ENCODE measurements around the gene PRKG1. TPM values are rescaled to one million over a fixed set of nuclear protein-coding genes. Genes with fewer than 3 reads are reported as not detected.

The PRKG1 gene
- total and polyA plus RNA-seq, 2 donors from 2014 or later = 3.6 to 14.8 TPM

DNA sequence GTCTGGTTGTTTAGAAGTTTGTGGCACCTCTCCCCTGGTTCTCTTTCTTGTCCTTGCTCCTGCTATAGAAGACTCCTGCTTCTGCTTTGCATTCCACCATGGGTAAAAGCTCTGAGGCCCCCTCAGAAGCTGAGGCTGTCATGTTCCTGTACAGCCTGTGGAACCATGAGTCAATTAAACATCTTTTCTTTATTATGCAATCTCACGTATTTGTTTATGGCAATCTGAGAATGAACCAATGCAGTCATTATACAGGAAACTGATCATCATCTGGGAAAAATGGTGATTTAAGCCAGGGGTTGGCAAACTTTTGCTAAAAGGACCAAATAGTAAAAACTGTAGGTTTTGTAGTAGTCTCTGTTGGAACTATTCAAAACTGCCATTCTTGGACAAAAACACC, 449.8 kb downstream of the PRKG1 start:
- Histone ChIP-seq H3K27ac (ENCODE audit: low read depth in 2 of 2, low read length in 2 of 2) (no peak overlapping the region), H3K4me1 (ENCODE audit: control insufficient read depth in 2 of 3, insufficient read depth in 2 of 3, low read depth in 1 of 3, low read length in 3 of 3) (no peaks in the 10 kb centered on the region), H3K9me3 (ENCODE audit: control insufficient read depth in 2 of 3, insufficient read depth in 1 of 3, low read length in 3 of 3) (no peaks in the 10 kb centered on the region), H3K36me3 (ENCODE audit: control insufficient read depth in 2 of 3, insufficient read depth in 3 of 3, low read length in 3 of 3) (no peaks in the 10 kb centered on the region), H3K27me3 (ENCODE audit: control insufficient read depth, insufficient read depth, low read length) (no peaks in the 10 kb centered on the region), H3K4me3 (ENCODE audit: low read length in 3 of 3) (no peak overlapping the region), H3K9ac (ENCODE audit: low read length in 3 of 3) (no peak overlapping the region)
- no peak for TF ChIP-seq CTCF (IDR thresholded peaks at IDR 0.05; ENCODE audit: borderline replicate concordance, extremely low read depth, insufficient read depth)
- intact Hi-C loops (cut with DNase I) = no loop called here
- FAIRE-seq = no peak
- DNase-seq = no peak

- Histone ChIP-seq H3K9me3 (ENCODE audit: control insufficient read depth in 2 of 3, insufficient read depth in 1 of 3, low read length in 3 of 3) (no peaks in the 10 kb centered on the region), H3K4me3 (ENCODE audit: low read length in 3 of 3) (peak overlapping the region in 1 of 3 donors; percentile 9), H3K27me3 (ENCODE audit: control insufficient read depth, insufficient read depth, low read length) (no peaks in the 10 kb centered on the region), H3K9ac (ENCODE audit: low read length in 3 of 3) (no peak overlapping the region), H3K27ac (ENCODE audit: low read depth in 2 of 2, low read length in 2 of 2) (no peak overlapping the region), H3K36me3 (ENCODE audit: control insufficient read depth in 2 of 3, insufficient read depth in 3 of 3, low read length in 3 of 3) (no peaks in the 10 kb centered on the region), H3K4me1 (ENCODE audit: control insufficient read depth in 2 of 3, insufficient read depth in 2 of 3, low read depth in 1 of 3, low read length in 3 of 3) (no peaks in the 10 kb centered on the region)
- FAIRE-seq (no peak), DNase-seq (peak in 2 of 5 donors; percentile 33 to 48)
- TF ChIP-seq CTCF (IDR thresholded peaks at IDR 0.05; ENCODE audit: borderline replicate concordance, extremely low read depth, insufficient read depth) = no peak
- intact Hi-C loops (cut with DNase I) = no loop called here
Observed at GRCh38 chr10:51527522-51528219, 453.4 kb downstream of the PRKG1 start.

- DNase-seq (peak in 1 of 5 donors; percentile 8), FAIRE-seq (no peak)
- intact Hi-C loops (cut with DNase I) = no loop called here
- Histone ChIP-seq H3K27ac (ENCODE audit: low read depth in 2 of 2, low read length in 2 of 2) (no peak overlapping the region), H3K4me3 (ENCODE audit: low read length in 3 of 3) (no peak overlapping the region), H3K36me3 (ENCODE audit: control insufficient read depth in 2 of 3, insufficient read depth in 3 of 3, low read length in 3 of 3) (no peaks in the 10 kb centered on the region), H3K4me1 (ENCODE audit: control insufficient read depth in 2 of 3, insufficient read depth in 2 of 3, low read depth in 1 of 3, low read length in 3 of 3) (no peaks in the 10 kb centered on the region), H3K9me3 (ENCODE audit: control insufficient read depth in 2 of 3, insufficient read depth in 1 of 3, low read length in 3 of 3) (no peaks in the 10 kb centered on the region), H3K9ac (ENCODE audit: low read length in 3 of 3) (no peak overlapping the region), H3K27me3 (ENCODE audit: control insufficient read depth, insufficient read depth, low read length) (no peaks in the 10 kb centered on the region)
- TF ChIP-seq CTCF (IDR thresholded peaks at IDR 0.05; ENCODE audit: borderline replicate concordance, extremely low read depth, insufficient read depth) = no peak
Observed at GRCh38 chr10:51528527-51528926, 454.2 kb downstream of the PRKG1 start.

DNA sequence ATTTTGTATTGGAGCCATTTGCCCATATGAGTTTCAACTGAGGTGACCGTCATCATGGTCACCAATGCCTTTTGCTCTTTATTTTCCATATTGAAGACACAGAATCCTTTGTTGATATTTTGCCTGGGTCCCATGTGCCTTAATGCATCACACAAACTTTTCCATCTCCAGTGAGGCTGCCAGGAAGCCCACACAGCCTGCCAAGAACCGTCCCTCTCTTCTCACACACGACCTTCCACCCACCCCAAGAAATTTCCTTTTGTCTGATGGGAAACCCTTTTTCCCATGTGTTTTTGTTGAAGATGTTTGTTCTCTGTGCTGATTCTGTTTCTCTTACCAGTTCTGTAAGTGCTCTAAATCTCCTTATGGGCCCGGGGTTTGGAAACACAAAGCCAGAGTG, 456.3 kb downstream of the PRKG1 start:
- TF ChIP-seq CTCF (IDR thresholded peaks at IDR 0.05; ENCODE audit: borderline replicate concordance, extremely low read depth, insufficient read depth) = no peak
- intact Hi-C loops (cut with DNase I) = no loop called here
- H3K4me3 ChIP-seq (ENCODE audit: low read length in 3 of 3) = no peak overlapping the region
- H3K9me3 ChIP-seq (ENCODE audit: control insufficient read depth in 2 of 3, insufficient read depth in 1 of 3, low read length in 3 of 3) = no peaks in the 10 kb centered on the region
- H3K27me3 ChIP-seq (ENCODE audit: control insufficient read depth, insufficient read depth, low read length) = no peaks in the 10 kb centered on the region
- H3K36me3 ChIP-seq (ENCODE audit: control insufficient read depth in 2 of 3, insufficient read depth in 3 of 3, low read length in 3 of 3) = no peaks in the 10 kb centered on the region
- H3K27ac ChIP-seq (ENCODE audit: low read depth in 2 of 2, low read length in 2 of 2) = no peak overlapping the region
- no peak for DNase-seq
- no peak for FAIRE-seq
- H3K9ac ChIP-seq (ENCODE audit: low read length in 3 of 3) = no peak overlapping the region
- no peaks in the 10 kb centered on the region for H3K4me1 ChIP-seq (ENCODE audit: control insufficient read depth in 2 of 3, insufficient read depth in 2 of 3, low read depth in 1 of 3, low read length in 3 of 3)
